ENCODE measurements around the gene TRMT112.

DNA sequence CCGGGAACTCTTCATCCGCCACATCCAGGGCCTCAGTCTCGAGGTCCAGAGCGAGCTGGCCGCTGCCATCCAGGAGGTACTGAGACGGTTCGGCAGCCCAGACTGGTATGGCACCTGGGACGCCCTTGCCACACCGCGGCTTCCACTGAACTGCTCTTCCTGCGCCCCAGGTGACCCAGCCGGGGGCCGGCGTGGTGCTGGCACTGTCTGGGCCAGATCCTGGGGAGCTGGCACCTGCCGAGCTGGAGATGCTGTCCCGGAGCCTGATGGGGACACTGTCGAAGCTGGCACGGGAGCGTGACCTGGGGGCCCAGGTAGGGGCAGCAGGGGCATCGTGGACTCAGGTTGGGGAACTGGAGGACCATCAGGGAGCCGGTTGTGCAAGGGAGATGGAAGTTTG, 24.1 kb upstream of the TRMT112 start:
- TF ChIP-seq, protein P1, sequence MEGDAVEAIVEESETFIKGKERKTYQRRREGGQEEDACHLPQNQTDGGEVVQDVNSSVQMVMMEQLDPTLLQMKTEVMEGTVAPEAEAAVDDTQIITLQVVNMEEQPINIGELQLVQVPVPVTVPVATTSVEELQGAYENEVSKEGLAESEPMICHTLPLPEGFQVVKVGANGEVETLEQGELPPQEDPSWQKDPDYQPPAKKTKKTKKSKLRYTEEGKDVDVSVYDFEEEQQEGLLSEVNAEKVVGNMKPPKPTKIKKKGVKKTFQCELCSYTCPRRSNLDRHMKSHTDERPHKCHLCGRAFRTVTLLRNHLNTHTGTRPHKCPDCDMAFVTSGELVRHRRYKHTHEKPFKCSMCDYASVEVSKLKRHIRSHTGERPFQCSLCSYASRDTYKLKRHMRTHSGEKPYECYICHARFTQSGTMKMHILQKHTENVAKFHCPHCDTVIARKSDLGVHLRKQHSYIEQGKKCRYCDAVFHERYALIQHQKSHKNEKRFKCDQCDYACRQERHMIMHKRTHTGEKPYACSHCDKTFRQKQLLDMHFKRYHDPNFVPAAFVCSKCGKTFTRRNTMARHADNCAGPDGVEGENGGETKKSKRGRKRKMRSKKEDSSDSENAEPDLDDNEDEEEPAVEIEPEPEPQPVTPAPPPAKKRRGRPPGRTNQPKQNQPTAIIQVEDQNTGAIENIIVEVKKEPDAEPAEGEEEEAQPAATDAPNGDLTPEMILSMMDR (IDR thresholded peaks at IDR 0.05), result no peak
- TF ChIP-seq POLR2AphosphoS5 (IDR thresholded peaks at IDR 0.05; ENCODE audit: low read depth, low read length), result no peak
- TF ChIP-seq, protein P2, sequence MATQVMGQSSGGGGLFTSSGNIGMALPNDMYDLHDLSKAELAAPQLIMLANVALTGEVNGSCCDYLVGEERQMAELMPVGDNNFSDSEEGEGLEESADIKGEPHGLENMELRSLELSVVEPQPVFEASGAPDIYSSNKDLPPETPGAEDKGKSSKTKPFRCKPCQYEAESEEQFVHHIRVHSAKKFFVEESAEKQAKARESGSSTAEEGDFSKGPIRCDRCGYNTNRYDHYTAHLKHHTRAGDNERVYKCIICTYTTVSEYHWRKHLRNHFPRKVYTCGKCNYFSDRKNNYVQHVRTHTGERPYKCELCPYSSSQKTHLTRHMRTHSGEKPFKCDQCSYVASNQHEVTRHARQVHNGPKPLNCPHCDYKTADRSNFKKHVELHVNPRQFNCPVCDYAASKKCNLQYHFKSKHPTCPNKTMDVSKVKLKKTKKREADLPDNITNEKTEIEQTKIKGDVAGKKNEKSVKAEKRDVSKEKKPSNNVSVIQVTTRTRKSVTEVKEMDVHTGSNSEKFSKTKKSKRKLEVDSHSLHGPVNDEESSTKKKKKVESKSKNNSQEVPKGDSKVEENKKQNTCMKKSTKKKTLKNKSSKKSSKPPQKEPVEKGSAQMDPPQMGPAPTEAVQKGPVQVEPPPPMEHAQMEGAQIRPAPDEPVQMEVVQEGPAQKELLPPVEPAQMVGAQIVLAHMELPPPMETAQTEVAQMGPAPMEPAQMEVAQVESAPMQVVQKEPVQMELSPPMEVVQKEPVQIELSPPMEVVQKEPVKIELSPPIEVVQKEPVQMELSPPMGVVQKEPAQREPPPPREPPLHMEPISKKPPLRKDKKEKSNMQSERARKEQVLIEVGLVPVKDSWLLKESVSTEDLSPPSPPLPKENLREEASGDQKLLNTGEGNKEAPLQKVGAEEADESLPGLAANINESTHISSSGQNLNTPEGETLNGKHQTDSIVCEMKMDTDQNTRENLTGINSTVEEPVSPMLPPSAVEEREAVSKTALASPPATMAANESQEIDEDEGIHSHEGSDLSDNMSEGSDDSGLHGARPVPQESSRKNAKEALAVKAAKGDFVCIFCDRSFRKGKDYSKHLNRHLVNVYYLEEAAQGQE (IDR thresholded peaks at IDR 0.05; ENCODE audit: insufficient read depth in 1 of 2, low read depth in 2 of 2, low read length in 1 of 2), result no peak
